NCI-H1417 (cell line): ENCODE measurements around the gene ARSA.
"Not testable (repeated sequence)": the region's sequence is repeated elsewhere in the genome, so short reads cannot be mapped to it uniquely, and the experiment has no call there.

Source experiments
- DNase-seq, 3 experiments: peaks; one replicate each; lab custom pipeline; 2025; lab: John Stamatoyannopoulos, UW

The ARSA gene

DNA sequence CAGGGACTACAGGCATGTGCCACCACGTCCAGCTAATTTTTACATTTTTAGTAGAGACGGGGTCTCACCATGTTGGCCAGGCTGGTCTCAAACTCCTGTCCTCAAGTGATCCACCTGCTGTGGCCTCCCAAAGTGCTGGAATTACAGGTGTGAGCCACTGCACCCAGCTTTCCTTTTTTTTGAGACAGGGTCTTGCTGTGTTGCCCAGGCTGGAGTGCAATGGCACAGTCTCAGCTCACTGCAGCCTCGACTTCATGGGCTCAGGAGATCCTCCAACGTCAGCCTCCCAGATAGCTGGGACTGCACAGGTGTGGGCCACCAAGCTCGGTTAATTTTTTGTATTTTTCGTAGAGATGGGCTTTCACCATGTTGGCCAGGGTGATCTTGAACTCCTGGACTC is 26.7 kb upstream of the ARSA start:
- DNase-seq: not testable (repeated sequence)

DNA sequence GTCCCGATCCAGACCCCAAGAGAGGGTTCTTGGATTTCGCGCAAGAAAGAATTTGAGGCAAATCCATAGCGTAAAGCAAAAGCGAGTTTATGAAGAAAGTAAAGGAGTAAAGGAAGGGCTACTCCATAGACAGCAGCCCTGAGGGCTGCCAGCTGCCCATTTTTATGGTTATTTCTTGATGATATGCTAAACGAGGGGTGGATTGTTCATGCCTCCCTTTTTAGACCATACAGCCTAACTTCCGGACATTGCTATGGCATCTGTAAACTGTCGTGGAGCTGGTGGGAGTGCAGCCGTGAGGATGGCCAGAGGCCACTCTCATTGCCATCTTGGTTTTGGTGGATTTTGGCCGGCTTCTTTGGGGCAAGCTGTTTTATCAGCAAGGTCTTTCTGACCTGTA is 25.3 kb upstream of the ARSA start:
- DNase-seq: no peak

DNA sequence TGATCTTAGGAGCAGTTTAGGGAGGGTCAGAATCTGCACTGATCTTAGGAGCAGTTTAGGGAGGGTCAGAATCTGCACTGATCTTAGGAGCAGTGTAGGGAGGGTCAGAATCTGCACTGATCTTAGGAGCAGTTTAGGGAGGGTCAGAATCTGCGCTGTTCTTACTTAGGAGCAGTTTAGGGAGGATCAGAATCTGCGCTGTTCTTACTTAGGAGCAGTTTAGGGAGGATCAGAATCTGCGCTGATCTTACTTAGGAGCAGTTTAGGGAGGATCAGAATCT is 15.8 kb upstream of the ARSA start:
- DNase-seq: not testable (repeated sequence)

DNA sequence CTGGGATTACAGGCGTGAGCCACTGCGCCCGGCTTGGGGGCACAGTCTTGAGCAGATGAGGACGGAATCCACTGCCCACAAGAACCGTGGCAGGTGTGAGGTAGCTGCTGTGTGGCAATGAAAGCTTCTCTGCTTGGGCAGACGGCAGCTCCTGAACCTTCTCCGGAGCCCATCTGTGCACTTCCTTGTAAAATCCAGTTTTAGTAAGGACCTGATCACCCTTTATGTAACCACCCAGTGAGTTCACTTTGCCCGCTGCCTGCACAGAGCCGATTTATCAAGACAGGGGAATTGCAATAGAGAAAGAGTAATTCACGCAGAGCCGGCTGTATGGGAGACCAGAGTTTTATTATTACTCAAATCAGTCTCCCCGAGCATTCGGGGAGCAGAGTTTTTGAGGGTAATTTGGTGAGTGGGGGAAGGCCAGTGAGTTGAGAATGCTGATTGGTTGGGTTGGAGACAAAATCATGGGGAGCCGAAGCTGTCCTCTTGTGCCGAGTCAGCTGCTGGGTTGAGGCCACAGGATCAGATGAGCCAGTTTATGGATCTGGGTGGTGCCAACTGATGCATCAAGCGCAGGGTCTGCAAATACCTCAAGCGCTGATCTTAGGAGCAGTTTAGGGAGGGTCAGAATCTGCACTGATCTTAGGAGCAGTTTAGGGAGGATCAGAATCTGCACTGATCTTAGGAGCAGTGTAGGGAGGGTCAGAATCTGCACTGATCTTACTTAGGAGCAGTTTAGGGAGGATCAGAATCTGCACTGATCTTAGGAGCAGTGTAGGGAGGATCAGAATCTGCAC is 15.3 kb upstream of the ARSA start:
- DNase-seq: not testable (repeated sequence)

DNA sequence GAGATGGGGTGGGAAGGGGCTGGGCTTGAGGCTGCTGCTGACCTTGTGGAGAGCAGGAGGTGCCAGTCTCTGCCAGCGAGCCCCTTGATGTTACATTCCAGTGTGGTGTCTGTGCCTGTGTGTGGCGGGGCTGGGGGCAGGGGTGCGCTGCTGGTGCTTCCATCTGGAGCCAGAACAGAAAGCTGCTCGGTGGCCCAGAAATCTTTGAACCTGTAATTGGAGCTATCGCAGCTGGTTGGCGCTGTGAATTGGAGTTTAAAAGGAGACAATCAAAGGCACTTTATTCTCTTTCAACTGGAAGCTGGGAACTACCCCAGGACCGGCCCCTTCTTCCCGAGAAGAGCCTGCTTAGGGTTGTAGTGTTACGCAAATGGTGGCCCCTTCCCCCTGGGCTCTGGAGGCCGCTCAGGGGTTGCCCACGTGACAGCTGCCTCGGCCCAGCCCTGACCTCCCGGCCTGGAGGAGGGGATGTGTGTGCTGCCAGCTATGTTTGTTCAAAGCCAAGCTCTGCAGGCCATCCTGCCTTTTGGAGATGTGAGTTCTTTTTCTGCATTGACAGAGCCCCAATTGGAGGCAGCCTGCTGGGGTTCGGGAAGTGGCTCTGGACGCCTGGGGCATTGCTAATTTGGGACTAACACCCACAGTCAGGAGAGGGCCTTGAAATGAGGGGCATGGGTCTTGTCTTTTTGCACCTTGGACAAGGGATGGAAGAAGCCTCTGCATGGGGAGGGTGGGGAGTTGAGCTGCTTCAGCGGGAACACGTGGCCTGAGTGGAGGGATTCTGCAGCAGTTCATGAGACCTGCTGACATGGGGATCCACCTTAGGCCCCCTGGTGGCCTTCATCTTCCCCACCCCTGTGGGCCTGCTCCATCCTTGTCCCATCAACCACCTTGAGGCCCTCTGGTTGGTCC is 14.0 kb upstream of the ARSA start:
- no peak for DNase-seq

DNA sequence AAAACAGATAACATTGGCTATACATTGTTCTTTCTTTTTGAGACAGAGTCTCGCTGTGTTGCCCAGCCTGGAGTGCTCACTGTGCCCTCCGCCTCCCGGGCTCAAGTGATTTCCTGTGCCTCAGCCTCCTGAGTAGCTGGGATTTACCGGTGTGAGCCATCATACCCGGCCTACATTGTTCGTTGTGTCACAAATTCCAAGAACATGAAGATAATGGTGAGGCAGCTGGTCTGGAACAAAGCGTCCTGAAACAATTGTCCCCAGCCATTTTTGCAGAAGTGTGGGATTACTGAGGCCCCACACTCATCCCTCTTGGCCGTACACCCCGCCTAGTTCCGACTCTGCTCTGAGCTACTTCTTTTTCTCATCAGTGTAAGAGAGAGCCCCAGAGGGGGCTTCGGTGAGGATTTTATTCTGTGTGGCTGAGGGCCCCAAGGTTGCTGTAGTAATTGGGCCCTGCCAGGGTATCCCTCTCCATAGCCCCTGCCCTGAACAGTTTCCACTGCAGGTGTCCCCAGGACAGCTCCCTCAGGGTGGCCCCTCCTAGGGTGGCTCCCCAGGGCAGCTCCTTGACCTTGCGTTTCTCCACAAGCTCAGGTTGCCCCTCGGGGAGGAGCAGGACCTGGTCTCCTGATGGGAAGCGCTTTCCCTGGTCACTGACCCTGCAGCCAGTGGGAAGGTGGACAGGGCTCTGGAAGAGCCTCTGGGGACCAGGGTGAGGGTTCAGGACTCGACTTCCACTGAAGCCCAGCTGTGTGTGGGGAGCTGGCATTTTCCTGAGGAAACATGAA is 13.1 kb upstream of the ARSA start:
- no peak for DNase-seq

DNA sequence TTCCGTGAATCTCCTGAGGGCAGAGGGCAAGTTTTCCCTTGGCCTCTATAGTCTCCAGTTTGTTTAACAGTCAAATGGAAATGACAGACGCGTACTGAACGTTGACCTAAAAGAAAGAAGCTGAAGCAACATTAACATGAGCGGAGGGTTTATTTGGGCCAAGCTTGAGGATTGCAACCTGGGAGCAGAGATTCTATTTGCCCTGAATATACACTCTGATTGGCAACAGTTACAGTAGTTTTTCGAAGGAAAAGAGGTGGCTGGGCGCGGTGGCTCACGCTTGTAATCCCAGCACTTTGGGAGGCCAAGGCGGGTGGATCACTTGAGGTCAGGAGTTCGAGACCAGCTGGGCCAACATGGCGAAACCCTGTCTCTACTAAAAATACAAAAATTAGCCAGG is 12.3 kb upstream of the ARSA start:
- DNase-seq: not testable (repeated sequence)

DNA sequence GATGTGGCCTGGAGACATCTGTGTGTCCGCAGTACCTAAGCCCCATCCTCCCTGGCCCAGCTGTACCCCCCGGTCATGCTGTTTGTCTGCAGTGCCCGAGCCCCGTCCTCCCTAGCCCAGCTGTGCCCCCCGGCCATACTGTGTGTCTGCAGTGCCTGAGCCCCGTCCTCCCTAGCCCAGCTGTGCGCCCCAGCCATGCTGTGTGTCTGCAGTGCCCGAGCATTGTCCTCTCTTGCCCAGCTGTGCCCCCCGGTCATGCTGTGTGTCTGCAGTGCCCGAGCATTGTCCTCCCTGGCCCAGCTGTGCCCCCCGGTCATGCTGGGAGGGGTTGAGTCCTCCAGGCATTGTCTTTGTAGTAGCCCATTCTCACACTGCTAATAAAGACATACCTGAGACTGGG is 7.6 kb upstream of the ARSA start:
- DNase-seq: no peak

DNA sequence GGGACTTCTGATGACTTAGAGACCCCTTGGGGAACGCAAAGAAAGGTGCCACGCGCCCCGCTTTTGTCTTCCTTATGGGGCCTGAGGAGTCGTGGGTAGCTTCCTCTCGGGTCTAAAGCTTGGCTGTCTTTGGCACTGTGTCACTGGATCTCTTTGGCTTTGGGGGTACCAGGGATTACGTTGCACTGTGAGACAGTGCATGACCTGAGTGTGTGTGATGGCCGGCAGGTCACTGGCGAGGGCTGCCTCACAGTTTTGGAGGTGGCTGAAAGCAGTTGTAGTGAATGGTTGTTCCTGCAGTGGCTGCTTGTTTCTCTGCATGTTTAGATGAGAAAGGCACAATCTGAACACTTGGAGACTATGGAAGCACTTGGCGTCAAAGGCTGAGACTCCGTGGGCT is 5.8 kb upstream of the ARSA start:
- no peak for DNase-seq

DNA sequence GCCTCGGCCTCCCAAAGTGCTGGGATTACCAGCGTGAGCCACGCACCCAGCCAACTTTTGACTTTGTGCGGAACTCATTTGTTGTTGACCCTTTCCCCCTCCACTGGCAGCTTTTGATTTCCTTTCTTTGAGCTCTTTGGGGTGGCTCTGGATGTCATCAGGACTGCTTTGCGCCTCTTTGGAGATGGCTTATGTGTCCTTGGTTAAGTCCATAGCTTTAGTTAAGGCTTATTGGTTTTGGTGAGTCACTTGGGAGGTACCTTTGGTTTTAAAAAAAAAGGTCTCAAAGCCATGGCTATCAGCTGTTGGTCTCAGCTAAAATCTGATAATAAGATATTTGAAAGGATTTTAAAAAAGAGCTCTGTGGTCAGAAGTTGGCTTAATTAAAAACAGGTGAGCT is 5.1 kb upstream of the ARSA start:
- no peak for DNase-seq

DNA sequence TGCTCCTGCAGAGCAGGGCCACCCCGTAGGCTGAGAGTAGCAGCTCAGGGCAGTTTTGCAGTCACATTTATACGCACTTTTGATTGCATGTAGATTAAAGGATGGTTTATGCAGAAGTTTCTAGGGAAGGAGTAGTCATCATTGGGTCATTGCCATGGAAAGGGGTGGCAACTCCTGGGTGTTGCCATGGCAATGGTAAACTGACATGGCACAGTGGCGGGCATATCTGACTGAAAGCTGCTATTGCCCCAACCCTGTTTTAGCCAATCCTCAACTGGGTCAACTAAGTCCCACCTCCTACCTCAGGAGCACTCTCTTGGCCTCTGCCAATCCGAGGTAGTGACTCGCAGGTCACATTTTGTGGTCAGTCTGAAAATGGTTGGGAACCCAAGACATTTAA is 2.4 kb upstream of the ARSA start:
- no peak for DNase-seq

DNA sequence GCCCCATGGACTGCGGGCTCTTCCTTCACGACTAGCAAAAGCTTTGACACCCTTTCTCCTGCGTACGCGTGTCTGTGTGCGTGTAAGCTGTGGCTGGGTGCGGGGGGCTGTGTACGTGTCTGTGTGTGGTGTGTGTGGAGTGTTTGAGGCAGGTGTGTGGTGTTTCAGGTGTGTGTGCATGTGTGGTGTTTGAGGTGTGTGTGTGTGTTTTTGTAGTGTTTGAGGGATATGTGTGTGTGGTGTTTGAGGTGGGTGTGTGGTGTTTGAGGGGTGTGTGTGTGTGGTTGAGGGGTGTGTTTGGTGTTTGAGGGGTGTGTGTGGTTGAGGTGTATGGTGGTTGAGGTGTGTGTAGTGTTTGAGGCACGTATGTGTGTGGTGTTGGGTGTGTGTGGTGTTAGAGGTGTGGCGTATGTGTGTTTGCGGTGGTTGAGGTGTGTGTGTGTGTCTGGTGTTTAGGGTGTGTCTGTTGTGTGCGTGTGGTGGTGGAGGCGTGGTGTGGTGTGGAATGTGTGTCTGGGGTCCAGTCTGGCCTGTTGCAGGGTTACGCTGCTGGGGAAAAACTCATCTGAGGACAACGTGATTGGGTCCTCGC is 687 bp upstream of the ARSA start:
- DNase-seq: peak in 1 of 3 experiments; percentile 18

DNA sequence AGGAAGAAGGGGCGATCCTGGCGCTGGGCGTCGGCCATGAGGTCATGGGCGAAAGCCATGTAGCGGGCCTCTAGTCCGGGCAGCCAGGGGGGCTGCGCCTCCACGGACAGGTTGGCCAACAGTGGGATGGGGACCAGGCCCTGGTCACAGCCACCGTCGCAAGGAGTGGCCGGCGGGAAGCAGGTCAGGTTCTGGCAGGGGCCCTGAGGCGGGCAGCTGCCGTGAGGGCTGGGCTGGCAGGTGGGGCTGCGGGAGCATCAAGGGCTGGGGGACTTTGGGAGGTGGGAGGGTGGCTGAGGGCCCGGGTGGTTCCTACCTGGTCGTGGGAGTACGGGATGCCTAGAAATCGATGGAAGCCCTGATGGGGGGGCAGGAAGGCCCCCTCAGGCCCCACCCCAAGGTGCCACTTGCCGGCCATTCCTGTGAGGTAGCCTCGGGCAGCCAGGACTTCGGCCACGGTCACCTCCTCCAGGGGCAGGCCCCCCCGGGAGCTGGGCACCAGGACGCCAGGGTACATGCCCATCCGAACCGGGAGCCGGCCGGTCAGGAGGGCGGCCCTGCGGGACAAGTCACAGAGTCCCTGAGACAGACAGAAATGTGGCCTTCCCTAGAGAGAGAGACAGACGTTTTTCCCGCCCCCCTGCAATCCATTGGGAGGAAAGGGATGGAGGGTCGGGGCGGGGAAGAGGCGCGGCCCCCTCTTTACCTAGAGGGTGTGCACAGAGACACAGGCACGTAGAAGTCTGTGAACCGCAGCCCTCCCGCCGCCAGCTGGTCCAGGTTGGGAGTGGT is 906 bp downstream of the ARSA start:
- DNase-seq: no peak

DNA sequence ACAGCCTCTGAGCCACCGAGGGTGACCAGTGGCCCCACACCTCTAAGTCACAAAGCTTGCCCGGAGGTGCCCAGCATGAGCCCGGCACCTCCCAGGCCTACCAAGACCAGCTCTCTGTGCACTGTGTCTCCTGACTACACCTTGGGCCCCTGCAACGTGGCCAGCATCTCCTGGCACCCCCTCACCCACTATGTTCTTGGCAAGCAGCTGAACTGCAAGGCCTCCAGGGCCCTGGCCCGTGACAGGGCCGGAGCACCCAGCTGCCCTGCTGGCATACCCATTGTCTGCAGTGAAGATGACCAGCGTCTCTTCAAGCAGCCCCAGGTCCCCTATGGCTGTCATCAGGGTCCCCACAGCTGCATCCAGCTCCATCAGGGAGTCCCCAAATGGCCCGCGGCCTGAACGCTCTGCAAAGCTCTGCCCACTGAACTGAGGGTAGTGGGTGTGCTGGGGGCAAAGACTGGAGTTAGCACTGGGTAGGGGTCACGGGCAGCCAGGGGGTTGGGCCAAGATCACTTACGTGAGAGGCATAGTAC is 1.6 kb downstream of the ARSA start:
- no peak for DNase-seq

DNA sequence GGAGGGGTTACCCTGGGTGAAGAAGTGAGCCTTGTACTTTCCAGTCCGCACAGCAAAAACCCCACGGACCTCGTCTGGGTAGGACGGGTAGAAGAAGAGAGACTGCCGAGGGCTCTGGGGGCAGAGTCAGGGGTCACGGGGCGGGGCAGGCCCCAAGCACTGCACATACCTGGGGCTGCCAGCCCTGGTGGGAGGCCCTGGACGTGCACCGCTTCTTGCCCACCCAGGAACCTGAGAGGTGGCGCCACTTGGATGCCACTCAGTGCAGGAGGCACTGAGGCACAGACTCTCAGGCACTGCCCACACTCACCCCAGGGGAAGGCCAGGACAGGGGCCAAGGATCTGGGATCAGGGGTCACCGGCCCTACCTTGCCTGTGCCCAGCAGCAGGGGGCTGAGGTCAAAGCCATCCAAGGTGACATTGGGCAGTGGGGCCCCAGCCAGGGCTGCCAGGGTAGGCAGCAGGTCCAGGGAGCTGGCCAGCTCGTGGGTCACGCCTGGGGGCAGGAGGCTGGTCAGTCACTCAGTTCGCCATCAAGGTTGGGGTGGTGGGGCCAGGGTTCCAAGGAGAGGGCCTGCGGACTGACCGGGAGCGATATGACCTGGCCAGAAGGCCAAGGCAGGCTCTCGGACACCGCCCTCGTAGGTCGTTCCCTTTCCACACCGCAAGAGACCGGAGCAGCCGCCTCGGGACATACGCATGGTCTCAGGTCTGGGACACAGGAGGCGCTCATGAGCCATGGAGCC is 2.2 kb downstream of the ARSA start:
- no peak for DNase-seq

DNA sequence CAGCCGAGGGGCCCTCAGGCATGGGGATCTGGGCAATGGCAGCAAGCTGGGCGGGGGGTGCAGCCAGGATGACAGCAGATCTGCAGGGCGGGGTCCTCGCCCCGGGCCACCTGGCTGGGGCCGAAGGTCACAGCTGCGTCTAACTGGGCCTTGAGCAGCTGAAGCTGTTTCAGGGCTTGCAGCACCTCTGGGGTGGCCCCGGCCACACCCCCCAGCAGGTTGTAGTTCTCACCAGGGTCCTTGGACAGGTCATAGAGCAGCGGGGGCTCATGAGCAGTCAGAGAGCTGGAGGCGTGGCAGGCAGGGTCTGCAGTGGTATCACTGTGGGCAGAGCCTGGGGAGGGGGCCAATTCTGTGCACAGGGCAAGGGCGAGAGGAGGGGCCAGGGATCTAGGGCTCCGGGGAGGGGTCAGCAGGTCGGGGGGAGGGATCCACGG is 2.8 kb downstream of the ARSA start:
- no peak for DNase-seq

DNA sequence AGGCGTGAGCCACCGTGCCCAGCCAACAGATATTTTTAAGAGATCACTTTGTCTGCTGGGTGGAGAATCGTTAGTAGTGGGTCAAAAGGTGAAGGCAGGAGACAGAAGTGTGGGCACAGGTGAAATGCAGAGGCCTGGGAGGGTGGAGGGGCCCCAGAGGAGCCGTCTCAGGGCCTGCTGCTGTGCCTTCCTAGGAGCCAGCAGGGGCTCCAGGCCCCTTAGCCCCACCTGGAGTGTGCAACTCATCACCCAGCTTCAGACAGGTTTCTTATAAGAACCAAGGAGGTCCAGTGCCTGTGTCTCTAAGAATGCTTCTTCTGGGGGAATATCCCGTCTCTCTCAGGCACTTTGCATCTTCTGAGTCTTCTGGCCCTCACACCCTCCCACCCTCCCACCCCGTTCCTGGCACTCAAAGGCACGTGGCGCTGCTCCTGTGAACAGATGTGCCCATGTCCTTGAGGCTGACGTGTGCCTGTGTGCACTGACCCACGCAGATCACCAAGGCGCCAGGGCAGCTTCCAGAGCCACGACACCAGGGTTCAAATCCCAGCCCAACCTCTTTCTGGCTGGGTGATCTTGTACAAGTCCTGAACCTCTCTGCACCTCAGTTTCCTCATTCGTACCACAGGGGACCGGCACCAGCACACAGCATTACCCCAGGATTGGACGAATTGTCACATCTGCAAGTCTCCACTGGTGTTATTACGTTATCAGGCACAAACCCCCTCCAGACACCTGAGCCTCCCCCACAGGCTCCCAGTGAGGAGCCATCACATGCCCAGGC is 3.4 kb downstream of the ARSA start:
- DNase-seq: no peak

DNA sequence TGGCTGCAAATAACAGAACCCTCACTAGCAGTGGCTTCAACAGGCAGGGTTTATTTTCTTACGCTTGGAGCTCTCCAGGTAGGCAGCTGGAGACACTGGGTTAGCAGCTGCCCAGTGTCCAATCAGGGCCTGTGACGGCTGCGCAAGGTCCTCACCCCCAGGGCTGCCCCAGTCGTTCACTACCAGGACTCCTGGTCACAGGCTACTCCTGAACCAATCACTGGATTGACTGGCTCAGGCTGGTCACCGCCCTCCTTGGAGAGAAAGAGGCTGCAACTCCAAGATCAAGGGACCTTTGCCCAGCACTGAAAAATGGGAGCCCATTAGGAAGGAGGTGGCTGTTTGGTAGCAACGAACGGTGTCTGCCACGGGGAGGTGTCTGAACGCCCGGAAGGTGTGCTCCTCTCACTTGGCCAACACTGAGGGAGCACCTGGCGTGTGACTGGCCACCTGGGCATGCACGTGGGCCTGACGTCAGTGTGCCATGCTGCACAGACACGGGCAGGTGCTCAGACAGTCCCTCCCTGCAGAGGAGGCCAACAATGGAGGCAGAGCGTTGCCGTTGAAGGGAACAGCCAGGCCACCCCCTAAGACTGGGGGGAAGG is 5.1 kb downstream of the ARSA start:
- peak; percentile 23 to 93 (median 83) for DNase-seq
